ENCODE data around the gene ZBTB24. TPM values are rescaled to one million over a fixed set of nuclear protein-coding genes. Genes with fewer than 3 reads are reported as not detected.

ZBTB24 gene
- total and polyA plus RNA-seq, 12 donors = 1.1 to 4.0 (median 3.0) TPM

- Histone ChIP-seq H3K4me1 (peaks cover 4 to 67% (median 50%) of the 10 kb centered on the region in 9 donors), H3K36me3 (peaks cover 0 to 71% (median 22%) of the 10 kb centered on the region in 9 donors), H3K4me3 (peak overlapping the region in 1 of 10 donors; percentile 22), H3K27ac (no peak overlapping the region), H3K9me3 (no peaks in the 10 kb centered on the region), H3K27me3 (no peaks in the 10 kb centered on the region)
- intact Hi-C loops (cut with DNase I) = no loop called here
- no peak for ATAC-seq
- 90 to 92% methylated on average over 5 of the region's 5 CpGs for WGBS, 2 donors
- DNase-seq = no peak
- TF ChIP-seq, protein P1, sequence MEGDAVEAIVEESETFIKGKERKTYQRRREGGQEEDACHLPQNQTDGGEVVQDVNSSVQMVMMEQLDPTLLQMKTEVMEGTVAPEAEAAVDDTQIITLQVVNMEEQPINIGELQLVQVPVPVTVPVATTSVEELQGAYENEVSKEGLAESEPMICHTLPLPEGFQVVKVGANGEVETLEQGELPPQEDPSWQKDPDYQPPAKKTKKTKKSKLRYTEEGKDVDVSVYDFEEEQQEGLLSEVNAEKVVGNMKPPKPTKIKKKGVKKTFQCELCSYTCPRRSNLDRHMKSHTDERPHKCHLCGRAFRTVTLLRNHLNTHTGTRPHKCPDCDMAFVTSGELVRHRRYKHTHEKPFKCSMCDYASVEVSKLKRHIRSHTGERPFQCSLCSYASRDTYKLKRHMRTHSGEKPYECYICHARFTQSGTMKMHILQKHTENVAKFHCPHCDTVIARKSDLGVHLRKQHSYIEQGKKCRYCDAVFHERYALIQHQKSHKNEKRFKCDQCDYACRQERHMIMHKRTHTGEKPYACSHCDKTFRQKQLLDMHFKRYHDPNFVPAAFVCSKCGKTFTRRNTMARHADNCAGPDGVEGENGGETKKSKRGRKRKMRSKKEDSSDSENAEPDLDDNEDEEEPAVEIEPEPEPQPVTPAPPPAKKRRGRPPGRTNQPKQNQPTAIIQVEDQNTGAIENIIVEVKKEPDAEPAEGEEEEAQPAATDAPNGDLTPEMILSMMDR (IDR thresholded peaks at IDR 0.05) = no peak
Observed at GRCh38 chr6:109478841-109479624, 4.0 kb downstream of the ZBTB24 start.

GRCh38 chr6:109478222-109478805 is 4.7 kb downstream of the ZBTB24 start:
- Histone ChIP-seq H3K4me1 (peaks cover 4 to 62% (median 50%) of the 10 kb centered on the region in 9 donors), H3K36me3 (peaks cover 0 to 78% (median 29%) of the 10 kb centered on the region in 9 donors), H3K27me3 (no peaks in the 10 kb centered on the region), H3K9me3 (no peaks in the 10 kb centered on the region), H3K4me3 (no peak overlapping the region), H3K27ac (no peak overlapping the region)
- intact Hi-C loops (cut with DNase I) = no loop called here
- ATAC-seq (no peak), DNase-seq (no peak)
- TF ChIP-seq, protein P1 (IDR thresholded peaks at IDR 0.05) = no peak
- 95 to 96% methylated on average over 9 of the region's 9 CpGs for WGBS, 2 donors

GRCh38 chr6:109477725-109478124 is 5.3 kb downstream of the ZBTB24 start:
- no peak for ATAC-seq
- Histone ChIP-seq H3K9me3 (no peaks in the 10 kb centered on the region), H3K36me3 (peaks cover 0 to 84% (median 31%) of the 10 kb centered on the region in 9 donors), H3K27me3 (no peaks in the 10 kb centered on the region), H3K27ac (no peak overlapping the region), H3K4me1 (peaks cover 4 to 62% (median 50%) of the 10 kb centered on the region in 9 donors), H3K4me3 (no peak overlapping the region)
- TF ChIP-seq, protein P1 (IDR thresholded peaks at IDR 0.05) = no peak
- WGBS, 2 donors = 68 to 76% methylated on average over 2 of the region's 2 CpGs
- no peak for DNase-seq
- intact Hi-C loops (cut with DNase I) = no loop called here

GRCh38 chr6:109477184-109477583 is 5.8 kb downstream of the ZBTB24 start:
- intact Hi-C loops (cut with DNase I) = no loop called here
- no peak for DNase-seq
- Histone ChIP-seq H3K36me3 (peaks cover 0 to 89% (median 31%) of the 10 kb centered on the region in 9 donors), H3K4me1 (peaks cover 4 to 60% (median 47%) of the 10 kb centered on the region in 9 donors), H3K9me3 (no peaks in the 10 kb centered on the region), H3K27me3 (no peaks in the 10 kb centered on the region), H3K27ac (no peak overlapping the region), H3K4me3 (no peak overlapping the region)
- TF ChIP-seq, protein P1 (IDR thresholded peaks at IDR 0.05) = no peak
- ATAC-seq = no peak
- 96 to 100% methylated on average over 2 of the region's 2 CpGs for WGBS, 2 donors
